A172 (cell line): Measurements from ENCODE around the gene NCK2. TPM values are rescaled to one million over a fixed set of nuclear protein-coding genes. Genes with fewer than 3 reads are reported as not detected.
"Not testable (repeated sequence)": the region's sequence is repeated elsewhere in the genome, so short reads cannot be mapped to it uniquely, and the experiment has no call there.

Source experiments
- DNase-seq: peaks from one replicate; pipeline ENCODE4 v3.0.0-alpha.2; 2015; ENCODE audit warnings: low spot score
- total RNA-seq: library from RNA; depleted of rRNA; stranded (reverse); fragments of >200 nt; shearing (Covaris generic); gene quantifications from 2 replicates; pipeline ENCODE4 v1.2.3, GENCODE V29; 2014

Gene NCK2
- total RNA-seq, 1 experiment from 2014 or later, result 44.0 TPM

- DNase-seq, result no peak
These were observed 148.6 kb downstream of the NCK2 start for GRCh38 chr2:105893011-105893995.

GRCh38 chr2:105894327-105894944 lies 149.7 kb downstream of the NCK2 start:
- no peak for DNase-seq

- DNase-seq, result no peak
These were observed 151.5 kb downstream of the NCK2 start for GRCh38 chr2:105895990-105896764.

GRCh38 chr2:105896765-105897163 lies 152.1 kb downstream of the NCK2 start:
- no peak for DNase-seq

GRCh38 chr2:105897694-105898093 lies 153.0 kb downstream of the NCK2 start:
- DNase-seq, result not testable (repeated sequence)

- DNase-seq, result no peak
These were observed 158.5 kb downstream of the NCK2 start for GRCh38 chr2:105903051-105903674.

- DNase-seq, result no peak
These were observed 160.2 kb downstream of the NCK2 start for GRCh38 chr2:105904938-105905337.

GRCh38 chr2:105906481-105906880 lies 161.8 kb downstream of the NCK2 start:
- no peak for DNase-seq

- DNase-seq, result no peak
These were observed 162.5 kb downstream of the NCK2 start for GRCh38 chr2:105907184-105907583.

- no peak for DNase-seq
These were observed 164.5 kb downstream of the NCK2 start for GRCh38 chr2:105909215-105909614.

- no peak for DNase-seq
These were observed 166.0 kb downstream of the NCK2 start for GRCh38 chr2:105910497-105911238.

GRCh38 chr2:105911425-105911824 lies 166.7 kb downstream of the NCK2 start:
- no peak for DNase-seq

- DNase-seq, result peak; percentile 16
These were observed 167.4 kb downstream of the NCK2 start for GRCh38 chr2:105912081-105912480.

- no peak for DNase-seq
These were observed 170.4 kb downstream of the NCK2 start for GRCh38 chr2:105915005-105915558.

GRCh38 chr2:105917226-105917625 lies 172.5 kb downstream of the NCK2 start:
- no peak for DNase-seq

GRCh38 chr2:105917688-105918087 lies 173.0 kb downstream of the NCK2 start:
- no peak for DNase-seq

- DNase-seq, result peak; percentile 9
These were observed 174.6 kb downstream of the NCK2 start for GRCh38 chr2:105919191-105919811.

GRCh38 chr2:105919826-105920225 lies 175.1 kb downstream of the NCK2 start:
- DNase-seq, result peak; percentile 21

- DNase-seq, result no peak
These were observed 179.6 kb downstream of the NCK2 start for GRCh38 chr2:105924271-105924670.

GRCh38 chr2:105924932-105925331 lies 180.2 kb downstream of the NCK2 start:
- DNase-seq, result no peak
